ENCODE results near the gene CHST10.
"Not testable (repeated sequence)": the region's sequence is repeated elsewhere in the genome, so short reads cannot be mapped to it uniquely, and the experiment has no call there.

Gene CHST10

GRCh38 chr2:100416935-100417710, at the start of gene CHST10:
CHST10 (minus strand) TSS chr2:100417668; CDS start chr2:100406675, 10,993 bp downstream.
- peak; percentile 7 for DNase-seq

- DNase-seq = no peak
Observed at GRCh38 chr2:100460904-100461530, 43.5 kb upstream of the CHST10 start.

- DNase-seq = not testable (repeated sequence)
Observed at GRCh38 chr2:100456357-100456756, 38.9 kb upstream of the CHST10 start.

- DNase-seq = no peak
Observed at GRCh38 chr2:100453853-100454252, 36.4 kb upstream of the CHST10 start.

GRCh38 chr2:100451734-100452133, 34.3 kb upstream of the CHST10 start:
- DNase-seq = no peak

GRCh38 chr2:100451092-100451491, 33.6 kb upstream of the CHST10 start:
- no peak for DNase-seq

GRCh38 chr2:100446696-100447095, 29.2 kb upstream of the CHST10 start:
- DNase-seq = no peak

- DNase-seq = no peak
Observed at GRCh38 chr2:100437751-100438150, 20.3 kb upstream of the CHST10 start.

GRCh38 chr2:100429726-100430125, 12.3 kb upstream of the CHST10 start:
- DNase-seq = no peak

GRCh38 chr2:100427627-100428258, 10.3 kb upstream of the CHST10 start:
- DNase-seq = peak; percentile 27

GRCh38 chr2:100427111-100427510, 9.6 kb upstream of the CHST10 start:
- no peak for DNase-seq

GRCh38 chr2:100426384-100426720, 8.9 kb upstream of the CHST10 start:
- no peak for DNase-seq

- no peak for DNase-seq
Observed at GRCh38 chr2:100425573-100426383, 8.3 kb upstream of the CHST10 start.

- no peak for DNase-seq
Observed at GRCh38 chr2:100425107-100425506, 7.6 kb upstream of the CHST10 start.

- DNase-seq = no peak
Observed at GRCh38 chr2:100424277-100424875, 6.9 kb upstream of the CHST10 start.

- DNase-seq = no peak
Observed at GRCh38 chr2:100423631-100424030, 6.2 kb upstream of the CHST10 start.

GRCh38 chr2:100422320-100423055, 5.0 kb upstream of the CHST10 start:
- no peak for DNase-seq

GRCh38 chr2:100419915-100420314, 2.4 kb upstream of the CHST10 start:
- no peak for DNase-seq

GRCh38 chr2:100418406-100418962, 1.0 kb upstream of the CHST10 start:
- DNase-seq = no peak

- DNase-seq = no peak
Observed at GRCh38 chr2:100417711-100418124, 250 bp upstream of the CHST10 start.

GRCh38 chr2:100416397-100416934, 1.0 kb downstream of the CHST10 start:
- DNase-seq = no peak
